A549 (cell line): ENCODE measurements around the gene CXCR5. TPM values are rescaled to one million over a fixed set of nuclear protein-coding genes. Genes with fewer than 3 reads are reported as not detected.

ENCODE experiments used
- ATAC-seq, 2 experiments: fragments of 200-7000 bp in 1 of 2; fragments of >200 bp in 1 of 2; cut with Nextera tagmentation in 1 of 2; cut with Tn5 transposase in 1 of 2; 3 replicates each; pipeline versions ENCODE4 v1.8.0 to v1.9.1; 2018 to 2020; ENCODE audit warnings: mild to moderate bottlenecking in 1 of 2, moderate library complexity in 1 of 2
- CTCF ChIA-PET: fragments of 300-600 bp; sonication (Branson Sonifier 250); formaldehyde crosslinking; extraction: SDS; loops from one replicate; lab custom pipeline; 2021; ENCODE audit warnings: antibody characterized with exemption, inconsistent platforms; lab: Yijun Ruan, JAX
- POLR2A ChIA-PET: fragments of 350-600 bp; formaldehyde crosslinking; extraction: SDS; loops from one replicate; lab custom pipeline; 2021; ENCODE audit warnings: antibody characterized with exemption, inconsistent platforms; lab: Yijun Ruan, JAX
- DNase-seq, 2 experiments: peaks; one replicate each; pipeline versions ENCODE4 v3.0.0 to v3.0.0-alpha.2; 2011 to 2016; ENCODE audit warnings: low read depth in 1 of 2, low spot score in 1 of 2
- FAIRE-seq: peaks from 2 replicates; lab custom pipeline; 2011; peaks lifted over from hg19 to GRCh38; lab: Jason Lieb, UNC
- H3K27ac ChIP-seq, 2 experiments: fragments of >200 bp; sonication (Bioruptor Twin); formaldehyde crosslinking; 3 replicates each; pipeline ENCODE4 v1.5.1; 2016 to 2017
- H3K4me1 ChIP-seq: fragments of >200 bp; sonication (Bioruptor Twin); formaldehyde crosslinking; 3 replicates; pipeline ENCODE4 v1.6.1; 2016
- H3K4me2 ChIP-seq: fragments of >200 bp; sonication (Bioruptor Twin); formaldehyde crosslinking; 3 replicates; pipeline ENCODE4 v1.6.1; 2016
- H3K4me3 ChIP-seq: fragments of >200 bp; sonication (Bioruptor Twin); formaldehyde crosslinking; 3 replicates; pipeline ENCODE4 v1.5.1; 2016
- H3K9me3 ChIP-seq: fragments of >200 bp; sonication (Bioruptor Twin); formaldehyde crosslinking; 3 replicates; pipeline ENCODE4 v1.6.1; 2016
- ATOH8 ChIP-seq: fragments of 250-450 bp; sonication (Bioruptor Pico); IDR thresholded peaks from 2 replicates; pipeline ENCODE4 v1.5.0; 2020; ENCODE audit warnings: low read depth, mild to moderate bottlenecking, moderate library complexity
- BHLHE40 ChIP-seq: IDR thresholded peaks from 2 replicates; pipeline ENCODE4 v1.6.1; 2012; ENCODE audit warnings: low read depth, low read length, inconsistent platforms
- CBX2 ChIP-seq: fragments of 200-600 bp; sonication (generic); IDR thresholded peaks from 2 replicates; pipeline ENCODE4 v1.6.1; 2016; ENCODE audit warnings: low read depth, mild to moderate bottlenecking, borderline replicate concordance
- EHF ChIP-seq: fragments of 250-450 bp; sonication (Bioruptor Pico); IDR thresholded peaks from 2 replicates; pipeline ENCODE4 v1.5.0; 2020; ENCODE audit warnings: mild to moderate bottlenecking
- ELK1 ChIP-seq: fragments of 150-350 bp; IDR thresholded peaks from 2 replicates; pipeline ENCODE4 v1.6.1; 2014; ENCODE audit warnings: low read depth, mild to moderate bottlenecking, low read length
- ESRRA ChIP-seq: fragments of 150-350 bp; IDR thresholded peaks from 2 replicates; pipeline ENCODE4 v1.6.1; 2014; ENCODE audit warnings: mild to moderate bottlenecking, low read length, borderline replicate concordance
- HES2 ChIP-seq: fragments of >200 bp; sonication (Bioruptor Twin); formaldehyde crosslinking; IDR thresholded peaks from 2 replicates; pipeline ENCODE4 v1.6.1; 2016
- HOXA7 ChIP-seq: fragments of 250-450 bp; sonication (Bioruptor Pico); IDR thresholded peaks from 2 replicates; pipeline ENCODE4 v1.5.0; 2020; ENCODE audit warnings: mild to moderate bottlenecking, moderate library complexity
- HOXB13 ChIP-seq: fragments of 250-450 bp; sonication (Bioruptor Pico); IDR thresholded peaks from 2 replicates; pipeline ENCODE4 v1.5.0; 2020; ENCODE audit warnings: low read depth, mild to moderate bottlenecking, moderate library complexity
- JUNB ChIP-seq: fragments of >200 bp; sonication (Bioruptor Twin); formaldehyde crosslinking; IDR thresholded peaks from 2 replicates; pipeline ENCODE4 v1.6.1; 2016
- KDM5A ChIP-seq: fragments of 200-600 bp; sonication (generic); IDR thresholded peaks from 2 replicates; pipeline ENCODE4 v1.6.1; 2016; ENCODE audit warnings: antibody characterized with exemption, mild to moderate bottlenecking
- MAX ChIP-seq: IDR thresholded peaks from 2 replicates; pipeline ENCODE4 v1.6.1; 2012
- MAZ ChIP-seq: fragments of 150-350 bp; IDR thresholded peaks from 2 replicates; pipeline ENCODE4 v1.6.1; 2014; ENCODE audit warnings: antibody characterized with exemption, low read depth, low read length, borderline replicate concordance
- NFE2L2 ChIP-seq: fragments of 150-350 bp; conservative IDR thresholded peaks from 2 replicates; pipeline ENCODE4 v1.6.1; 2014; ENCODE audit warnings: low read length
- NR3C1 ChIP-seq: fragments of >200 bp; sonication (Bioruptor Twin); formaldehyde crosslinking; IDR thresholded peaks from 3 replicates; pipeline ENCODE4 v1.6.1; 2017
- POLR2AphosphoS2 ChIP-seq: conservative IDR thresholded peaks from 2 replicates; pipeline ENCODE4 v1.6.1; 2012; ENCODE audit warnings: low read length, improper control_type of control experiment, inconsistent platforms
- RAD21 ChIP-seq, 2 experiments: fragments of >200 bp in 1 of 2; sonication (Bioruptor Twin) in 1 of 2; formaldehyde crosslinking in 1 of 2; IDR thresholded peaks in 1 of 2; conservative IDR thresholded peaks in 1 of 2; 2 replicates in 1 of 2; 3 replicates in 1 of 2; pipeline ENCODE4 v1.6.1; 2012 to 2018; ENCODE audit warnings: inconsistent platforms in 1 of 2
- RARB ChIP-seq: fragments of 250-450 bp; sonication (Bioruptor Pico); IDR thresholded peaks from 2 replicates; pipeline ENCODE4 v1.8.0; 2021; ENCODE audit warnings: mild to moderate bottlenecking, moderate library complexity
- RCOR1 ChIP-seq: fragments of 150-350 bp; IDR thresholded peaks from 2 replicates; pipeline ENCODE4 v1.6.1; 2014; ENCODE audit warnings: antibody characterized with exemption, low read length, low read depth
- REST ChIP-seq: fragments of 200-600 bp; sonication (generic); IDR thresholded peaks from 2 replicates; pipeline ENCODE4 v1.6.1; 2016; ENCODE audit warnings: antibody characterized with exemption, mild to moderate bottlenecking, moderate library complexity
- RFX5 ChIP-seq: fragments of 450-650 bp; IDR thresholded peaks from 2 replicates; pipeline ENCODE4 v1.7.1; 2014; ENCODE audit warnings: antibody characterized with exemption, mild to moderate bottlenecking, moderate library complexity
- SREBF2 ChIP-seq: fragments of 450-650 bp; IDR thresholded peaks from 2 replicates; pipeline ENCODE4 v1.6.1; 2014; ENCODE audit warnings: mild to moderate bottlenecking, moderate library complexity
- TFCP2L1 ChIP-seq: fragments of 250-450 bp; sonication (Bioruptor Pico); IDR thresholded peaks from 2 replicates; pipeline ENCODE4 v1.5.0; 2021; ENCODE audit warnings: mild to moderate bottlenecking
- ZC3H11A ChIP-seq: fragments of 450-650 bp; IDR thresholded peaks from 2 replicates; pipeline ENCODE4 v1.6.1; 2014; ENCODE audit warnings: antibody characterized with exemption, mild to moderate bottlenecking
- ZSCAN20 ChIP-seq: fragments of 250-450 bp; sonication (Bioruptor Pico); IDR thresholded peaks from 2 replicates; pipeline ENCODE4 v1.8.0; 2022; ENCODE audit warnings: mild to moderate bottlenecking, moderate library complexity
- WGBS: methylation state at CpG from one replicate; pipeline ENCODE4 v1.1.6; 2017; ENCODE audit errors: missing lambda C conversion rate; 5-methylcytosine and 5-hydroxymethylcytosine counted together
- polyA plus RNA-seq, 4 experiments: library from polyadenylated mRNA; depleted of rRNA in 3 of 4; stranded (reverse); fragments of >200 nt; fragmentation: RNase III in 1 of 4; extraction: RNeasy Plus Mini Kit Qiagen cat#74134 plus additional on column Dnase treatment in 1 of 4; gene quantifications; 2 replicates in 3 of 4; 3 replicates in 1 of 4; pipeline ENCODE4 v1.2.3, GENCODE V29; 2011 to 2017

The CXCR5 gene
- polyA plus RNA-seq, 2 of the 4 experiments (the other 2 are of a cell fraction), result 0.04 TPM; not detected in 1

GRCh38 chr11:118883004-118883367, 706 bp upstream of the CXCR5 start:
- ChIA-PET POLR2A (no interaction called here), CTCF (interaction anchor here (0.6 to 1.6 kb wide), 4 partner anchors 24 to 959 kb away, joined by 3 read pairs; no protein-coding TSS in a partner anchor)
- FAIRE-seq, result no peak
- H3K27ac ChIP-seq, result no peak overlapping the region
- no peak for TF ChIP-seq RFX5
- TF ChIP-seq BHLHE40, result no peak
- TF ChIP-seq HES2, result no peak
- TF ChIP-seq MAZ, result no peak
- no peak for TF ChIP-seq KDM5A
- TF ChIP-seq NR3C1, result no peak
- no peak for TF ChIP-seq RAD21 (conservative IDR thresholded peaks at IDR 0.05 in 1 of 2, IDR thresholded peaks at IDR 0.05 in 1 of 2)
- TF ChIP-seq MAX, result no peak
- no peak for TF ChIP-seq CBX2
- TF ChIP-seq ELK1, result no peak
- TF ChIP-seq ATOH8 (CRISPR knock-in tag), result no peak
- no peak for TF ChIP-seq HOXB13 (CRISPR knock-in tag)
- no peak for TF ChIP-seq HOXA7 (CRISPR knock-in tag)
- no peak for TF ChIP-seq ZC3H11A
- no peak for TF ChIP-seq POLR2AphosphoS2
- TF ChIP-seq RARB (CRISPR knock-in tag), result no peak
- ATAC-seq, result no peak
- H3K4me2 ChIP-seq, result no peak overlapping the region
- WGBS, result 63% methylated on average over 1 of the region's 1 CpG
- no peaks in the 10 kb centered on the region for H3K9me3 ChIP-seq
- H3K4me3 ChIP-seq, result no peak overlapping the region
- DNase-seq, result no peak
- H3K4me1 ChIP-seq, result peaks cover 20% of the 10 kb centered on the region

- CTCF ChIA-PET, result interaction anchor here (1.0 to 1.3 kb wide), 4 partner anchors 10 to 195 kb away, joined by 3 to 4 read pairs (median 4); partner anchors contain the start of gene DDX6
- DNase-seq (no peak), ATAC-seq (no peak), FAIRE-seq (no peak)
- H3K4me2 ChIP-seq, result no peak overlapping the region
- POLR2A ChIA-PET, result no interaction called here
- H3K9me3 ChIP-seq, result no peaks in the 10 kb centered on the region
- 94% methylated on average over 8 of the region's 9 CpGs for WGBS
- H3K4me1 ChIP-seq, result peaks cover 29% of the 10 kb centered on the region
- H3K4me3 ChIP-seq, result no peak overlapping the region
- H3K27ac ChIP-seq, result no peak overlapping the region
- TF ChIP-seq REST, result no peak
- TF ChIP-seq NFE2L2, result no peak
- no peak for TF ChIP-seq ESRRA
- TF ChIP-seq HOXB13 (CRISPR knock-in tag), result no peak
- no peak for TF ChIP-seq ZSCAN20 (CRISPR knock-in tag)
- TF ChIP-seq SREBF2, result no peak
- no peak for TF ChIP-seq RCOR1
- TF ChIP-seq EHF (CRISPR knock-in tag), result no peak
- TF ChIP-seq TFCP2L1 (CRISPR knock-in tag), result no peak
- TF ChIP-seq ATOH8 (CRISPR knock-in tag), result no peak
- TF ChIP-seq JUNB, result no peak
Measured at GRCh38 chr11:118884875-118885274, 1.2 kb downstream of the CXCR5 start.
